ENCODE data around the gene HTR3C.
"Not testable (repeated sequence)": the region's sequence is repeated elsewhere in the genome, so short reads cannot be mapped to it uniquely, and the experiment has no call there.

The HTR3C gene

DNA sequence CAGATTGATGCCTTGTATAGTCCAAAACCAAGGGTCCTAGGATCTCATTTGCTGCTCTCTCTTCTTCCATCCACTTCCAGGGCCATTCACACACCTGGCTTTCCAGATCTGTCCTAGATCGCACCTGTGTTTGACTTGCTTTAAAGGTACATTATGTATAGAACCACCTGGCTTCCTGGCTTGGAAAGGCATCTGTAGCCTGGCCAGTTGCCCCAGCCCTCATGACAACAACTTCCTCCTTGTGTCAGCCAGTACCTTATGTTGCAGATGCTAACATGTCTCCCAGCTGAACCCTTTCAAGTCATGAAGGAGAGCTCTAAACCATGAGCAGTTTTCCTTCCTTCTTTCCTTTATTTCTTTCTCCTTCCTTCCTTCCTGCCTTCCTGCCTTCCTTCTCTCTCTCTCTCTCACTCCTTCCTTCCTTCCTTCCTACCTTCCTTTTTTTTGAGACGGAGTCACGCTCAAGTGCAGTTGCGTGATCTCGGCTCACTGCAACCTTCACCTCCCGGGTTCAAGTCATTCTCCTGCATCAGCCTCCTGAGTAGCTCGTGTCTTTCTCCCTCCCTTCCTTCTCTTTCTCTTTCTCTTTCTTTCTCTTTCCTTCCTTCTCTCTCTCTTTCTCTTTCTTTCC, 2.5 kb upstream of the HTR3C start:
- no peak overlapping the region for H3K4me3 ChIP-seq (replicated peaks; ENCODE audit: low read depth, low read length)
- TF ChIP-seq, protein P1, sequence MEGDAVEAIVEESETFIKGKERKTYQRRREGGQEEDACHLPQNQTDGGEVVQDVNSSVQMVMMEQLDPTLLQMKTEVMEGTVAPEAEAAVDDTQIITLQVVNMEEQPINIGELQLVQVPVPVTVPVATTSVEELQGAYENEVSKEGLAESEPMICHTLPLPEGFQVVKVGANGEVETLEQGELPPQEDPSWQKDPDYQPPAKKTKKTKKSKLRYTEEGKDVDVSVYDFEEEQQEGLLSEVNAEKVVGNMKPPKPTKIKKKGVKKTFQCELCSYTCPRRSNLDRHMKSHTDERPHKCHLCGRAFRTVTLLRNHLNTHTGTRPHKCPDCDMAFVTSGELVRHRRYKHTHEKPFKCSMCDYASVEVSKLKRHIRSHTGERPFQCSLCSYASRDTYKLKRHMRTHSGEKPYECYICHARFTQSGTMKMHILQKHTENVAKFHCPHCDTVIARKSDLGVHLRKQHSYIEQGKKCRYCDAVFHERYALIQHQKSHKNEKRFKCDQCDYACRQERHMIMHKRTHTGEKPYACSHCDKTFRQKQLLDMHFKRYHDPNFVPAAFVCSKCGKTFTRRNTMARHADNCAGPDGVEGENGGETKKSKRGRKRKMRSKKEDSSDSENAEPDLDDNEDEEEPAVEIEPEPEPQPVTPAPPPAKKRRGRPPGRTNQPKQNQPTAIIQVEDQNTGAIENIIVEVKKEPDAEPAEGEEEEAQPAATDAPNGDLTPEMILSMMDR (IDR thresholded peaks at IDR 0.05; ENCODE audit: low read depth, low read length, missing control alignments), result no peak
- no peak for DNase-seq (ENCODE audit: extremely low read depth, low read depth)

DNA sequence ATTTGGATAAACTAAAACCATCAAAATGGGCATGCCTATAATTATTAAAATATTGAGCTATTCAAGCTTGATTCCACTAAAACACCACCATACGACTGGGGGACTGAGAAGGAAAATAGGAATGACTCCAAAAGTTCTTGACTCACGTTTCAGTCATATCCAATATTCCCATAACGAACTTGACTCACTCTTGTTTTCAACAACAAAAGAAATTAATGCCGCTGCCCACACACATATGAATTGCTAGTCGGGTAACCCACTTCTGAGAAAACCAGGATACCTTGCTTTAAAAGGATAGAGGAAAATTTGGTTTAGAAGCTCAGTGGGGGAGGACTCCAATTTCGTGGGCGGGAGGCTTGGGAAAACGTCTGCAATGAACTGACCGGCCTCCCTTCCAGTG, 5.2 kb downstream of the HTR3C start:
- no peak for DNase-seq (ENCODE audit: extremely low read depth, low read depth)
- H3K4me3 ChIP-seq (replicated peaks; ENCODE audit: low read depth, low read length), result no peak overlapping the region
- TF ChIP-seq, protein P1 (IDR thresholded peaks at IDR 0.05; ENCODE audit: low read depth, low read length, missing control alignments), result no peak

DNA sequence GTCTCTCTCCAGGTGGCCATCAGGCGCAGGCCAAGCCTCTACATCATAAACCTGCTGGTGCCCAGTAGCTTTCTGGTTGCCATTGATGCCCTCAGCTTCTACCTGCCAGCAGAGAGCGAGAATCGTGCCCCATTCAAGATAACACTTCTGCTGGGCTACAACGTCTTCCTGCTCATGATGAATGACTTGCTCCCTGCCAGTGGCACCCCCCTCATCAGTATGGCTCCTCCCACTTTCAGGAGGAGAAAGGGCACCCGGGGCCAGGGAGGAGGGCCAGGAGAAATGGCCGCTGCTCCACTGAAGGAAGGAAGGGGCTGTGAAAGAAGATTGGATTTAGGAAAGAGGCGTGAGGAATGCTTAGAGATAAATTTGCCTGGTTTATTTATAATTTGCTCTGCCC, 6.6 kb downstream of the HTR3C start:
- TF ChIP-seq, protein P1 (IDR thresholded peaks at IDR 0.05; ENCODE audit: low read depth, low read length, missing control alignments), result no peak
- H3K4me3 ChIP-seq (replicated peaks; ENCODE audit: low read depth, low read length), result no peak overlapping the region
- DNase-seq (ENCODE audit: extremely low read depth, low read depth), result no peak

DNA sequence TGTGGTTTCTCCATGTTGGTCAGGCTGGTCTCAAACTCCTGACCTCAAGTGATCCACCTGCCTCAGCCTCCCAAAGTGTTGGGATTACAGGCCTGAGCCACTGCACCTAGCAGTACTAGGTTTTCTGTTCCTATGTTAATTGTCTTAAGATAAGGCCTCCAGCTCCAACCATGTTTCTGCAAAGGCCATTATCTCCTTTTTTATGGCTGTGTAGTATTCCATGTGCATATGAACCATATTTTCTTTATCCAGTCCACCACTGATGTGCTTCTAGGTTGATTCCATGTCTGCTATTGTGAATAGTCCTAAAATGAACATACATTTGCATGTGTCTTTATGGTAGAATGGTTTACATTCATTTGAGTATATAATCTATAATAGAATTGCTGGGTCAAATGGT, 9.8 kb downstream of the HTR3C start:
- TF ChIP-seq, protein P1 (IDR thresholded peaks at IDR 0.05; ENCODE audit: low read depth, low read length, missing control alignments), result no peak
- DNase-seq (ENCODE audit: extremely low read depth, low read depth), result no peak
- H3K4me3 ChIP-seq (replicated peaks; ENCODE audit: low read depth, low read length), result no peak overlapping the region

DNA sequence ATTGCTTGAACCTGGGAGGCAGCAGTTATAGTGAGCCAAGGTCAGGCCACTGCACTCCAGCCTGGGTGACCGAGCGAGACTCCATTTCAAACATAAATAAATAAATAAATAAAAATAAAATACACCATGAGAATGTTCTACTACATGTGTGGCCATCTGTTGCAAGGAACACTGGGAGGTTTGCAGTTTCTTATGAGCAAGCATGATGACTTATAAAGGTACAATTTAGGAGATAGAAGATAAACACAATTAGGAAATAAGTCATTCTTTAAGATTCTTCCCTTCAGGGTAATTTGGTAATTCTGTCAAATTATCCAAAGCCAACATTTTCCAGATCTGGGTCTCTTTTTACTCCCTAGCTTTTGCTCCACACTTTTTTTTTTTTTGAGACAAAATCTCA, 13.4 kb downstream of the HTR3C start:
- H3K4me3 ChIP-seq (replicated peaks; ENCODE audit: low read depth, low read length), result no peak overlapping the region
- no peak for DNase-seq (ENCODE audit: extremely low read depth, low read depth)
- TF ChIP-seq, protein P1 (IDR thresholded peaks at IDR 0.05; ENCODE audit: low read depth, low read length, missing control alignments), result no peak

DNA sequence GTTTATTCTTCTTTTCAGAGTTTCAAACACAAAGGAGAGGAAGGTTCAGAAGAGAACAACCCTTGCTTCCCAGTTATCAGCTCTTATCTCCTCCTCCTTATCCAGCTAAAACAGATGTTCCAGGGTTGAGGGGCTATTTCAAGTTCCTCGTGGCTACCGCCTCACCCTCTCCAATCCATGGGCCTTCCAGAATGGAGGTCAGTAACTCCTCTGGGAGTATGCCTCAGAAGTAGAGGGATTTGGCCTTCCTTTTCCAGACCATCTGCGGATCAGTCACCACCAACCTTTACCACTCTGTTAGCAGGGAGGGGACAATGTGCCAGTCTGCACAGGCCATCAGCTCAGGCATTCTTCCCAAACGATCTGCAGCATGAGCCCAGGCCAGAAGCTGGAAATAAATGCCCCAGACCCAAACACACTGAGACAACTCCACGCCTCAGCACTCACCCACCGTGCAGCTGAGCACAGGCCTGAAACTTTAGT, 14.8 kb downstream of the HTR3C start:
- TF ChIP-seq, protein P1 (IDR thresholded peaks at IDR 0.05; ENCODE audit: low read depth, low read length, missing control alignments), result no peak
- H3K4me3 ChIP-seq (replicated peaks; ENCODE audit: low read depth, low read length), result no peak overlapping the region
- no peak for DNase-seq (ENCODE audit: extremely low read depth, low read depth)

DNA sequence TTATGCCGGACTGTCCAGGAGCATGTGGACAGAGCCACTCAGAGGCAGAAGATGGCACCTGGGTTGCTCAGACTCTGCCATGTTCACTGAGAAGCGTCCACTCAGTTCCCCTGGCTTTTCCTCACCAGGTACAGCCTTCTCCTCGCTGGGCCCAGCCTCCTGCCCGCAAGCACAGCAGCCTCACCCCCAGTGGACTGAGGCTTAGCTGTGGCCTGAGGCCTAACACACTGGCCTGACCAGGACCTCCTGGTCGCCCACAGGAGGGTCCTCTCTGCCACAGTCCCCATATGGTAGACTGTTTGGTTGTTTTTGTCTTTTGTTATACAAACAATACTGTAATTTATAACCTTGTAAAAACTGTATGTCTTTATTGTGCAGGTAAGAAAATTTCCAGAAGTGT, 15.5 kb downstream of the HTR3C start:
- TF ChIP-seq, protein P1 (IDR thresholded peaks at IDR 0.05; ENCODE audit: low read depth, low read length, missing control alignments), result no peak
- no peak overlapping the region for H3K4me3 ChIP-seq (replicated peaks; ENCODE audit: low read depth, low read length)
- DNase-seq (ENCODE audit: extremely low read depth, low read depth), result no peak

DNA sequence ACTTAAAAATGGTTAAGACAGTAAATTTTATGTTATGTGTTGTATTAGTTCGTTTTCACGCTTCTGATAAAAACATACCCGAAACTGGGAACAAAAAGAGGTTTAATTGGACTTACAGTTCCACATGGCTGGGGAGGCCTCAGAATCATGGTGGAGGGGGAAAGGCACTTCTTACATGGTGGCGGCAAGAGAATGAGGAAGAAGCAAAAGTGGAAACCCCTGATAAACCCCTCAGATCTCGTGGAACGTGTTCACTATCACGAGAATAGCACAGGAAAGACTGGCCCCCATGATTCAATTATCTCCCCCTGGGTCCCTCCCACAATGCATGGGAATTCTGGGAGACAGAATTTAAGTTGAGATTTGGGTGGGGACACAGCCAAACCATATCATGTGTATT, 18.3 kb downstream of the HTR3C start:
- not testable (repeated sequence) for DNase-seq (ENCODE audit: extremely low read depth, low read depth); H3K4me3 ChIP-seq (replicated peaks; ENCODE audit: low read depth, low read length)

Data from HFF-Myc (cell line).